IPS-NIHi7 (cell line): Measurements from ENCODE around the gene APOL1.

Source experiments
- DNase-seq: peaks from one replicate; pipeline ENCODE4 v3.0.0; 2012; ENCODE audit warnings: mixed read lengths; ENCODE audit errors: extremely low spot score

Gene APOL1

DNA sequence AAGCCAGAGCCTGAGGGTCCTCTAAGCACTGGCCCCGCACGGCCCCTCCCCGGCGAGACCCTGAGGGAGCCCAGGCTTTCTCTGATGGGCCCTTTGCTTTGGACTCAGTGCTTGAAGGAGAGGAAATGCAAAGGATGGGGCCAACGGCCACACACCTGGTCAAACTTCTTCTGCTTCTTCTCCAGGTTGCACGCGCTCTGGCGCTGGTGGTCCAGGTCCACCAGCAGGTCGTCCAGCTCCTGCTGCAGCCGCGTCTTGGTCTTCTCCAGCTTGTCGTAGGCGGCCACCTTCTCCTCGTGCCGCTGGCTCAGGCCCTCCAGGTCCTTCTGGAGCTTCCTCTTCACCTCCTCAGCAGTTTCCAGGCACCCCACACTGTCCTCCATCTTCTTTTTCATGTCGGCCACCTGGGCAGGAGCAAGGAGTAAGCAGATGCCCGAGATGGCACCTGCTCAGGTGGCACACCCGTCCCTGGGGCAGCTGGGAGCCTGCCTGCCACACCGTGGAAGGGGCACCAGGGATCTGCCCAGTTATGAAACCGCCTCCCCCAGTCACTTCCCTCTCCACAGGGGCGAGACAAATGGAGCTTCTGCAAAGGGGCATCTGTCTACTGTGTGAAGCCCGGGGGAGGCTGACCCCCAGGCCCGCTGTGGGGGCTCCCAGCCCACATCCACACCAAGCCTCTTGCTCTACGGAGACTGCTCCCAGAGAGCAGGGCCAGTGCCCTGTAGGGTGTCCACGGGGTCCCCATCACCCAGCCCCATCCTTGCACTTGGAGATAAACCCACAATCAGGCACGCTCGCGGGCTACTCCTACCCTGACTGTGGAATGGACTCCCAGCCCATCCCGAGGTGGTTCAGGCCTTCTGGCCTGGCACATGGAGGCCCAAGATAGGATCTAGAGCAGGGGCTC is 39.2 kb downstream of the APOL1 start:
- no peak for DNase-seq

DNA sequence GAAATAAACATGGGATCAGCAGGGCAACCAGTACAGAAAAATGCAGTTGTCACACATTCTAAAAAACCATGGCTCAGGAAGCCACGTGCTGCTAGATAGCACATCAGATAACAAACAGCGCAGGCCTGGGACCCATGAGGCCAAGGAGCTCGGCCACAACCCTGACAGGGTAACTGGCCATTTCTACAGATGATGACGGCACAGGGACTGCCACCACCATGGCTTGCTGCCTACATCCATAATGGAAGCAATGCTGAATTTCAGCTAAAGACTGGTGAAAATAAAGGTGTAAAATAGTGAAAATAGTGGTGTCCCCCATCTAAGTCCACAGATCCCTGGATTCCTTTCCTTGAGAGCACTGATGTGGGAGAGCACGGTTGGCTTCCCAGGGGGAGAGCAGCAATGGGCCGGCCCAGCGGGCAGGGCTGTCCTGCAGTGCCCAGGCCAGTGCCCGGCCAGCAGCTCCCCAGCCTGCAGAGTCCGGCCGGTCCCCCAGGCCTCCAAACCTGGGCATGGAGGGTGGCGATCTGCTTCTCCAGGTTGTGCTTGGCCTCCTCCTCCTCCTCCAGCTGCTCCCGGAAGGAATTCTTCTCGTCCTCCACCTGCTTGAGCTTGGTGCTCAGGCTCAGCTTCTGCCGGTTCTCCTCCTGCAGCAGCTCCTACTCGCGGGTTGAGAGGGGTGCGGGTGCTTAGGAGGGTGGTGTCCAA is 40.0 kb downstream of the APOL1 start:
- DNase-seq, result no peak

DNA sequence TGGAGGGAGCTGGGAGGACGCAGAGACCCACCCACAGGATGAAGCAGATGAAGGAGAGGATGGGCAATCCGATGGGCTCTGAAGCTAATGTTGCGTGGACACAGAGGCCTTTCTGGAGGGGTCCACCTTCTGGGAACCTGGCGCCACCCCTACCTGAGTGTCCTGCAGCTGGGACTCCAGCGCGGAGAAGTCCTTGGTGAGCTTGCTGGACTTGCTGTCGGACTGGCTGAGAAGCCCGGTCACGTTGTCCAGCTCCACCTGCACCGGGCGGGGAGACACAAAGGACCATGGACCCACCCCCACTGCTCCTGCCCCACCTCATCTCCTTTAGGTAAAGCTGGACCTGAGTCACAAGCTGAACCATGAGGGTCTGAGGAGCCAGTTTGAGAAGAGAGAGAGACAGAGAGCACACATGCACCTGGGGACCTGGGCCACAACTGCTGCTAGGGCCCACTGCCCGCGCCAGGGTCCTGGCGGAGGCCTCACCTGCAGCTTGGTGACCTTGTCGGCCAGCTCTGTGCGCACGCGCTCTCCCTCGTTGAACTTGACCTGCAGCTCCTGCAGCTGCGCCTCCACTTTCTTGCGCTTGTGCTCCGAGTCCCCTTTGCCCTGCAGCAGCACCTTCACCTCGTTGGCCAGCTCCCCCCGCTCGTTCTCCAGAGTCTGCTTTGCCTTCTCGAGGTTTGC is 40.8 kb downstream of the APOL1 start:
- DNase-seq, result no peak

DNA sequence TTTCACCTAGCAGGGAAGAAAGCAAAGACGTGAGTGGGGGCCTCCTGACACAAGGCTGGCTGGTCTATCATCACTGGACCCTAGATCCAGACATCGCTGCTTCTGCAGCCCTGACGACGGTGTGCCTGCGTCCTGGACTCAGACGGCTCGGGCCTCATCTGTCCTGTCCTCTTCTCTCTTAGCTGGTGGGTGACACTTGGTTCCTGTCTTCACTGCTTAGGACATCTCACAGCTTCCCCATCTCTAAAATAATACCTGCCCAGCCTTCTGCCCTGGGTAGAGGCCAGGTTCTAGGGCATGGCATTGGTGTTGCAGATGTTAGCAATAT is 41.3 kb downstream of the APOL1 start:
- DNase-seq, result no peak

DNA sequence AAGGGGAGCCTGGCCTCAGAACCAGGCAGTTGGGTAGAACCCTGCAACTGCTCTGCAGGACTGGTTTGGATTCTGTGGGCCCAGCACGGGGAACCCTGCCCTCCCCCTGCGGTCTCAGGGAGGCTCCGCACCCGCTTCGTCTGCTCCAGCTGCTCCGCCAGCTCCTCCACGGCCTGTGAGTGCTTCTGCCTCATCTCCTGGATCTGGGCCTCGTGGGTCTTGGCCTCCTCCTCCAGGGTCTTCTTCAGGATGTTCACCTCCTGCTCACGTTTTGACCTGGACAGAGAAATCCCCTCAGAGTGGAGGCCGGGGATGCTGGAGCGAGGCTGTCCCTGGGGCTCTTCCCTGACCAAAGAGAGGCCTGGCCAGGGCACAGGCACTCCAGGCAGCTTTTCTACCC is 41.9 kb downstream of the APOL1 start:
- DNase-seq, result no peak

DNA sequence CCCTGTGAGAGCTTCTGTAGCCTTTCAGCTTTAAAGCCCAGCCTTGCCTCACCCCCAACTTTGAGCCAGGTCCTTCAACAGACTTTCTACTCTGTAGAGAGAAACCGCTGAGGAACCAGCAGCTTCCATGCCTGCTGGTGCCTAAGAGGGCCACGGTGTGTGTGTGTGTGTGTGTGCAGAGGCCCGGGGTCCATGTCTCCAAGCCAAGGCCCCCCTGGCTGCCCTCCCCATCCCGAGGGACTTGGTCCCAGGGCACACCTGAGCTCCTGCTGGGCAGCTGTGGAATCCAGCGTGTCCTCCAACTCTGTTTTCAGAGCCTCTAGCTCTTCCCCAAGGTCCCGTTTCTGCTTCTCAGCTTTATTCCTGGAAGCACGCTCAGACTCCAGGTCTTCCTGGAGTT is 42.3 kb downstream of the APOL1 start:
- no peak for DNase-seq

DNA sequence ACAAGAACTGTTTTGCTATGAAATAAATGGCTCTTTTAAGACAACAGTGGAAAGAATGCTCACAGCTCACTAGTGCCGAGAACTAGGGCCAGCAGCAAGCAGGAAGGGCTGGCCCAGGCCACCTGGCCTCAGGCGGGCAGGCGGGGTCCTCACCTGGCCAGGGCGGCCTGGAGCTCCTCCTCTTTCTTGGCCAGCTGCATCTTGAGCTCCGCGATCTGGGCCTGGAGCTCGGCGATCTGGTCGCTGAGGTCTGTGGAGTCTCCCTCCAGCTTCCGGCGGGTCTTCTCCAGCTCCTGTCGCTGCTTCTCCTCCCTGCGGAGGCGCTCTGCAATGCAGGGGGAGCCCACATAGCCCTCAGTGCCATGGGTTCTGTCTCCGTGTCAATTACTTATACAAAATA is 43.8 kb downstream of the APOL1 start:
- DNase-seq, result no peak

DNA sequence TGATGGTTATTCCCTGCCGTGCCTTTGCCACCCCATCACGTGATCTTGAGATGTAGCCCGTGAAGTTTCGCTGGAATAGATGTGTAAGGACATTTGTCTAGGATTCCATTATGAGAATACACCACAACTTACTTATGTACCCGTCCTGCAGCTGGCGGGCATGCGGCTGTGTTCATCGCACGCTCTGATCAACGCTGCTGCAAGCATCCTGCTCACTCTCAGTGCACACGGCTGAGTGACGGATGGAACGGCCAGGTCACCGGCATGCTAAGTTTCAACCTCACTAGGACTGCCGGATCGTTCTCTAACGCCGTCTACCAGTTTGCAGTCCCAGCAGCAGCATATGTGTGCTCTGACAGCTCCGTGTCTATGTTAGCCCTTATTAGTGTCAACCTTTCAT is 44.6 kb downstream of the APOL1 start:
- no peak for DNase-seq

DNA sequence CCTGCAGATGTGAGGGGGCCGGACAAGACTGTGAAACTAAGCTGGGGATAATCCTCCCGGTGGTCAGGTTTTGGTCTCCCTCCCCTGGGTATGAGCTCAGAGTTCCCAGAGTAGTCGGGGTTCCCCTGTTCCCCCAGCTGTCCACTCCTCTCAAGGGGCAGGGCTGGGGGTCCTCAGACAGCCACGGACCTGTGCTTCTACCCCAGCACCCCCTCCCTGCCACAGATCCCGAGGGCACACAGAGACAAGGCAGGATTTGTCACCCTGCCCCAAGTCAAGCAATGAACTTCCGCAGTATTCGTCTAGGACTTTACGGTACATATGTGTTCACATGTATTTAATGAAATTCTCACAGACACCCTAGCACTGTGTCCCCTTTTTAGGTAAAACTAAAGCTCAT is 45.2 kb downstream of the APOL1 start:
- no peak for DNase-seq

DNA sequence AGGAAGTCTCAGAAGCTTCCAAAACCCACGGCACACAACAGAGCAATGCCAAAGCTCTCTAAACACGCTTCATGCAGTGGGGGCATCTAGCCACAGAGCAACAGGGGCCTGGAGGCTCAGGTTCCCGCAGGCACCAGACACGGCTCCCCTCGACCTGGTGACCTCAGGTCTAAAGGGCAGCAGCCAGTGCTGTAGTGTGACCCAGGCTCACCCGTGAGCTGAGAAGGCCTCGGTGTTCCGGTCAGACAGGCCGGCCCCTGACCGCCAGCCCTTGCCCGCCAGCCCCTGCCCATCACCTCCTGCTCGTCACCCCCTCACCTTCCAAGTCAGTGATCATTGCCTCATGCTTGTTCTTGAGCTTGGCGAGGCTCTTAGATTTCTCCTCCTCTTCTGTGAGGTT is 45.7 kb downstream of the APOL1 start:
- no peak for DNase-seq

DNA sequence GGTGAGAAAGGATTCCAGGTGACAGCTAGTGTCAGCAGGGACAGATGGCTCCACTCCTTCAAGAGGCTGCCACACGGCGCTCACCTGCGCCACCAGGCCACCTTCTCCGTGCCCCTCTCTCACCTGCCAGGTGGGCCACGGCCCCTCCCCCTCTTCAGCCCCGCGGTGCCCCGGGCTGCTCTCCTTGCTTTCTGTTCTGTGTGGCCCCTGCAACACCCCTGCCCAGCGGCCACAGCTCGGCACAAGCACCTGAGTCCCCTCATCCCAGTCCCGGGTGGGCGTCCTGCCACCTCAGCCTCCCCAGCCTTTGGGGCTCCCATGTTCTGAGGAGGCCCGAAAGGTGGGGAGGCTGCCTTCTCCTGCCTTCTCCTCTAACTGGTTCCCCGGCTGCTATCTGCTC is 46.4 kb downstream of the APOL1 start:
- DNase-seq, result no peak

DNA sequence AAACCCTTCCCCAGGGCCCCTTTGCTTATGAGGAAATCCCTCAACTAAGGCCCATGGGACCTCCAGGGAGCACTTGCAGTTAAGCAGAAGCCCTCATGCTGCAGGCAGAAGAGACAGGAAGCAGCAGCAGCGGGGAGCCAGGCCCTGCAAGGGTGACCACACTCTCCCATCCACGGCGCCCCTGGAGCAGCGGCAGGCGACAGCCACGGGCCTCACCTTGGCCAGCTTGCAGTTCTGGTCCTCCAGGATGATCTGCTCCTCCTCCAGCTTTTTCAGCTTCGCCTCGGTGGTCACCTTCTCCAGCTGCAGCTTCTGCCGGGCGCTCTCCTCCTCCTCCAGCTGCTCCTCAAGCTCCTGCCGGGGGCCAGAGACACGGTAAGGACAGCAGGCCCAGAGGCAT is 47.0 kb downstream of the APOL1 start:
- no peak for DNase-seq

DNA sequence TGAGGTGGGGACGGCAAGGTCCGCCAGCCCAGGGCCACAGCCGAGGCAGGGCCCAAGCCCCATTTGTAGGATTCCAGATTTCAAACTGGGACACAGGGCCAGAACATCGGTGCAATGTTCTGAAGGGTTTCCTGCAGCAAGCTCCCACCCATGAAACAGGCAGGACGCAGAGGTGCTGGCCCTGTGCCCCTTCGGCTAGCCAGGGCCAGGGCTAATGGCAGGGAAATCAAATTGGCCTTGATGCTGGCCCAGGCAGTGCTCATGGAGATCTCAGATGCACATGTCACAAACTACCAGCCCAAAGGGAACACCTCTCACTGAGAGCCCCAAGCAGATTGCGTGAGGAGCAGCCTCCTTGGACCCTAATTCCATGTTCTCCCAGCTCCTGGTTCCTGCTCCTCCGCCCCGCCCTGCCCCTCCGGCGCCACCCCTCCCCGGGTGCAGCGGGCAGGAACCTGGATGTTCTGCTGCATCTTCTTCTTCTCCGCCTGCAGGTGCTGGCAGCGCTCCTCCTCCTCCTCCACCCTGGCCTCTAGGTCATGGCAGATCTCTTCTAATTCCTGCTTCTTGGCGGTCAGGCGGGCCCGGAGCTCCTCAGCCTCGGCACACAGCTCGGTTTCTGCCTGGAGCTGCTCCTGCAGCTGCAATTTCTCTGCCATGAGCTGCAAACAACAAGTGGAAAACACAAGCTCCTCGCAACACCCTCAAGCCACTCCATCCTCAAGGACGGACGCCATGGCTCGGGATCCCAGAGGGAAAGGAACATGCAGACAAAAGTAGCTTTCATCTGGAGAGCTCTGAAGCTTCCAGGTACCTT is 47.7 kb downstream of the APOL1 start:
- no peak for DNase-seq

DNA sequence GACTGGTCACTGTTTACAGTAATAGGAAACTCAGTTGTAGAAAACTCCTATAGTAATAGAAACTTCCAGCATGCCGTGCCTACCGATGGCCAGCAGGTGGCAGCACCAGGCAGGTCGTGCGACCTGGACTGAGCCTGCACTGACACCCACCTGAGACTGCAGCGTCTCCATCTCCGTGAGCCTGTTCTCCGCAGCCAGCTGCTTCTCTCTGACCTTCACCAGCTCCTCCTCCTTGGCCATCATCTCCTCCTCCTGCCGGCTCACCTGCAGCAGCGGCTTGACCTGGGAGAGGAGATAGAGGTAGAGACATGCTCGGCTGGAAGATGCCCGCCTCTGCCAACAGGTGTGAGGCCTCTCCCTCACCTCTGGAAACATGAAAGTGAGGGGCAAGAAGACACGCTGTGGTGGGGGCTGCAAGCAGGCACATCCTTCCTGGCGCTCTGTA is 48.5 kb downstream of the APOL1 start:
- DNase-seq, result peak; percentile 92

DNA sequence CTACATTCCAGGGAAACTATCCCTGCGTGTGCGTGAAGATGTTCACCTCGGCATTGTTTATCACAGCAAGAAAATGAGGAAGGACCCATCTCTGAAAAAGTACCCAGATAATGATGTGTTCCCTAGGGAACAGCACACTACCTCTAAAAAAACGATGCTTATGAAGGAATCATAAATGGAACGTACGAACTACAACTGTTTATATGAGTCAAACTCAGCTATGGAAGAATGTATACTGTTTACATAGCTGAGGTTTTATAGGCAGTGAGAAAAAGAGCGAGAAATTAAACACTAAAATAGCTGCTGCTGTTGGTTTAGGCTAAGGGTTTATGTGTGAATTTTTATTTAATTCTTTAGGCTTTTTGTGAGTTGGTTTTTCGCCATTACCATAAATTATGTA is 48.9 kb downstream of the APOL1 start:
- DNase-seq, result no peak

DNA sequence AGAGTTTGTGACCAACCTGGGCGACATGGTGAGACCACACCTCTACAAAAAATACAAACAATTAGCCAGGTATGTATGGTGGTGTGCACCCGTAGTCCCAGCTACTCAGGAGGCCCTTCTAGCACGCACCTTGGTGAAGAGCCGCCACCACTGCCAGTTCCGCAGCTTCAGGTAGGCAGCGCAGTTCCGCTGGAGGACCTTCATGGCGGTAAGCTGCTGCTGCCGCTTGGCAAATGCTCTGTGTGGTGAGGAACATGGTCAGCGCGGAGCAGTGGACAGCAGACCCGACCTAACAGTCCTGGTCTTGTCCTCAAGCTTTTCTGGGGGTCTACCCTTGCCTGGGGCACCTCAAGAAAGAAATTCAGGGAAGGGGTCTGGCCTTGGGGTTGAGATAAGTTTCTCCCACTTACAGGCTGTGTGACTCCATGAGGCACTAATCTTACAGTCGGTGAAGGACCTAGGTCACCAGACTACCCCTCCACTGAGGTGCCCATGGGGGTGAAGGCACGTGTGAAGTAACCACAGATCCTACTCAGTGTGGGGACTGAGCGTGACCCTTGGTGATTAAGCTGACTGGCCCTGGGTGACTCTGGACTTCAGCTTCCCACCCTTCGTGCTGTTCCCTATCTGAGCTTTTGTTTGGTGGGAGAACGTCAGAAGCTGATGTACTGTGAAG is 49.6 kb downstream of the APOL1 start:
- DNase-seq, result no peak

DNA sequence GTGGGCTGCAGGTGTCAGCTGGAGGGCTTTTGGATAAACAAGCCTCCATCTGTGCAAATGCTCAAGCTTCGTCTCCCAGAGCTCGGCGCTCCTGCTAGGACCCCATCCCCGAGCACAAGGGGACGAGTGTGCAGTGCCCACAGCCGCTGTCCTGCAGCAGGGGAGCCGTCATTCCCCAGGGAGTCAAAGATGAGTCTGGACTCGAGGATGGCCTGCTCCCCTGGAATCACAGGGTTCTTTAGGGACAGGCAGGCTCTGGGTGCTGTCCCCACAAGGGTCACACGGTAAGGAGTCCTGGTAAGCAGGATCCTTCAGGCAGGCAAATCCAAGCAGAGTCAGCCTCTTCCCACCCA is 50.2 kb downstream of the APOL1 start:
- no peak for DNase-seq

DNA sequence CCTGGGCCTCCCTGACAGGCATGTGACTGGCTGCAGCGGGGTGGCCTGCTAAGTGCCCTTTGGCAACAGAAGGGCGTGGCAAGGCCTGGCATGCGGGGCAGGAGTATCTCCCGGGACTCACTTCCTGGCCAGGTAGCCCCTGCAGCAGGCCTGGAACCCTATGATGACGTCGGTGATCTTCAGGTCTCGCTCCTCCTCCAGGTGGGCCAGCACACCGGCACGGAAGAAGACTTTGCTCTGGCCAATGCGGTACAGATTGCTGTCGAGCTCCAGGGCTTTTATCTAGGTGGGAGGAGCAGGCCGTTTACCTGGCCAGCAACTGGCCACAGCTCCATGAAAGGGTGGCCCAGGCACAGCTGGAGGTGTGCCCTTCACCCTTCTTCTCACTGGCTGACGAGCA is 50.9 kb downstream of the APOL1 start:
- no peak for DNase-seq

DNA sequence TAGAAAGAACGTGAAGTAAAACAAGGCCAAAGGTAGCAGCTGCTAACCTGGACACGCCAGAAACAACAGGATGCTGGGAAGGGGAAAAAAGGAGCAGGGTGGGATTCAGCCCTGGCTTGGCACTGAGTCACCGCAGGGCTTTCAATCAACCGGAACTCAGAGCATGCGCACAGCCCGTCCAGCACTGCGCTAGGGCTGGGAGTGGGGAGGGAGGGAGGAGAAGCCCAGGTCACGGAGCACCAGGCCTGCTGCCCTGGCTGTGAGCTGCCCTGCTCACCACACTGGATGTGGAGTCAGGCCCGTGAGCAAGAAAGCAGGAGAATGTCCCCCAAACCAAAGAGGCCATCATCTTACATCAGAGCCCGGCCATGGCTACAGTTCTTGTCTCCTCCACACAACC is 51.5 kb downstream of the APOL1 start:
- no peak for DNase-seq

DNA sequence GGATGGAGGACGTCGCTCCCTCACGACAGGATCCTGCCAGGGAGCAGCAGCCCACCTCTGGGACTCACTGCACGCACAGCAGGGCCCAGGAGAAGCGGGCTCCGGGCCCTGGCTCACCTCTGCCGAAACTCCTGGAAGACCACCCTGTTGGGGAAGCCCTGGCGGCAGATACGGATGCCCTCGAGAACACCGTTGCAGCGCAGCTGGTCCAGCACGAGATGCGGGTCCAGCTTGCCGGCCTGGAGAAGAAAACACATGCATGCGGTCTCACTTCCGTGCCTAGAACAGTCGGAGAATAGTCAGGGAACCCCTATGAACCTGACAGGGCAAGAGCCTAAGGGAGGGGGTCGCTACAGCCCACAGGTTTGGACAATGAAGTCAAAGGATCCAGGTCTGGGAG is 52.9 kb downstream of the APOL1 start:
- no peak for DNase-seq

DNA sequence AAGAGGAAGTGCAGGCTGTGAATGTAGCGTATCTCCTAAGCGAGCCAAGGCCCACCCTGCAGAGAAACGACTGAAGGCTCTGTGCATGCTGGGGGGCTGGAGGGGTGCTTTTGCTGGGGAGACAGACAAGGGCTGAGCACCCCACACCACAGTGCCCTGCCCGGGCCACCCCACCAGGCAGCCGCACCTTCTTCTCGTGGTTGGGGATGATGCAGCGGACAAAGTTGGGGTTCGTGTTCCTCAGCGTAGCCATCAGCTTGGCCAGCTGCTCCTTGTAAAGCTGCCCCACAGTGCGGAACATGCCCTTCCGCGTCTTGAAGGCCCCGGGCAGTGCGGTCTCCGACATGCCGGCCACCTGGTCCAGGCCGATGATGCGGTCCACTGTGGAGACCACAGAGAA is 53.3 kb downstream of the APOL1 start:
- DNase-seq, result no peak

DNA sequence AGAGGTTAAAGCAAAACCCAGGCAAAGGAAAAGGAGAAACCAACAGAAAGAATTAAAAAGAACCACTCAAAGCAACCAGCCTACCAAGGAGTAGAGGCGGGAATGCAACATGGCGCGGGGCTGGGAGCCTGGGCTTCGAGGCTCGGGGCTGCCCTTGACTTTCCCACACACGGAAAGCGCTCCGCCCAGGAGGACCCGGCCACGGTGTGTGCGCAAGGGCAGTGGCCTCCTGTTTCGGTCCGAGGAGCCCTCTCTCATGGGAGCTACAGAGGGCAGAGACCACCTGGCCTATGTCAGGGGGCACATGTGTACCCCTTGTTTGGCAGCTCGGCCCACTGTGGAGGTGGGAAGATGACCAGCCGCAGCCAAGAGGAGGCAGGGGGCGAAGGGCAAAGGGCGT is 55.9 kb downstream of the APOL1 start:
- DNase-seq, result no peak
